ENCODE results near the gene NRXN3.

Gene NRXN3

GRCh38 chr14:78790271-78790670 is 620.1 kb downstream of the NRXN3 start:
- DNase-seq (ENCODE audit: low read depth in 2 of 2, low spot score in 1 of 2): no peak

- no peak for DNase-seq (ENCODE audit: low read depth in 2 of 2, low spot score in 1 of 2)
Measured at GRCh38 chr14:78798757-78799156, 628.6 kb downstream of the NRXN3 start.

GRCh38 chr14:78805570-78805969 is 635.4 kb downstream of the NRXN3 start:
- no peak for DNase-seq (ENCODE audit: low read depth in 2 of 2, low spot score in 1 of 2)

DNA sequence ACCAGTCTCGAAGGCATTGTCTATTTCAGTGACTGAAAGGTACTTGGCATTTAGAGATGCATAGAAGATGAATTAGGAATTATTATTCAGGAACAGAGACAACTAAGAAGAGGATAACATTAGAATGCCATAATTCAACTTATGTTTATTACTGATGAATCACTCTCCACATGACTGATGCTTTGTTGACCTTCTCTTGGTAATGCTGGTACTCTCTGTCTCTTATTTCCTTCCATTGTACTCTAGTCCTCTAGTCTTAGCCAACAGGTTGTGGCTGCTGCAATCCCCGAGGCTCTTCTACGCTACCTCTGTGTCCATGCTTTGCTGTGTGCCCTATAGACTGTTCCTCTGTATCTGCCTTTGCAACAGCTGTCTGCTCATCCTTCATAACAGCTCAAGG is 652.9 kb downstream of the NRXN3 start:
- DNase-seq (ENCODE audit: low read depth in 2 of 2, low spot score in 1 of 2): no peak

DNA sequence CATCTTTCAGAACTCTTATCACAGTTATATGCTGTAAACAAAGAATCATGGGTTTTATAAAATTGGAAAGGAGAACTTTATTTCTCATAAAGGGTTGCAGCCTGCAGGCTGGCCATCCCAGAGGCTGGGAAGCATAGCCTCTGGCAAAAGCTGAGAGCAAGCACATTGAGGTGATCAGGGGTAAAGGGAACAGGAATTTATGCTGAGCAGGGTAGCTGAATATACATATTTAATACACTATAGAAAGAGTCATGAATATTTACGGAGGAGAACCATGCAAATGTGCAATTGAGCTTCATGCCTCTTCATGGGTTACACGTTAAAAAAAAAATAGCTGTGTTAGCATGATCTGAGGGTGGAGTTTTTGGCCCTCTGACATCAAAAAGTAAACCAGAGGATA is 653.3 kb downstream of the NRXN3 start:
- no peak for DNase-seq (ENCODE audit: low read depth in 2 of 2, low spot score in 1 of 2)

DNA sequence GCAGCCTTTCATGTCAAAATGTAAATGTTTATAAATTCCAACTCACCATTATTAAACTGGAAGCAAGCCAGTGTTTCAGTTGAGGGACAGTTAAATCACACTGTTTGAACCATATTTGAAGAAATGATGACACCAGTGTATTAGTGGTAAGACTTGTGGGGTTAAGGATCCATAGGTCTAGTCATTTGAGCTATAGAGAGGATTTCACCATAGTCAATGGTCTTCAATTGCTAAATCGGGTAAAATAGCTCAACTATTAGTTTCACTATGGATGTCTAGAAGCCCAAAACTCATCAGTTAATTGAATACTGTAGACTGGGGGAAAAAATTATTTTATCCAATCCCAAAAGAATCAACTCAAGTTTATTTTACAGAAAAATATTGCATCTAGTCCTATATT is 659.1 kb downstream of the NRXN3 start:
- DNase-seq (ENCODE audit: low read depth in 2 of 2, low spot score in 1 of 2): no peak

DNA sequence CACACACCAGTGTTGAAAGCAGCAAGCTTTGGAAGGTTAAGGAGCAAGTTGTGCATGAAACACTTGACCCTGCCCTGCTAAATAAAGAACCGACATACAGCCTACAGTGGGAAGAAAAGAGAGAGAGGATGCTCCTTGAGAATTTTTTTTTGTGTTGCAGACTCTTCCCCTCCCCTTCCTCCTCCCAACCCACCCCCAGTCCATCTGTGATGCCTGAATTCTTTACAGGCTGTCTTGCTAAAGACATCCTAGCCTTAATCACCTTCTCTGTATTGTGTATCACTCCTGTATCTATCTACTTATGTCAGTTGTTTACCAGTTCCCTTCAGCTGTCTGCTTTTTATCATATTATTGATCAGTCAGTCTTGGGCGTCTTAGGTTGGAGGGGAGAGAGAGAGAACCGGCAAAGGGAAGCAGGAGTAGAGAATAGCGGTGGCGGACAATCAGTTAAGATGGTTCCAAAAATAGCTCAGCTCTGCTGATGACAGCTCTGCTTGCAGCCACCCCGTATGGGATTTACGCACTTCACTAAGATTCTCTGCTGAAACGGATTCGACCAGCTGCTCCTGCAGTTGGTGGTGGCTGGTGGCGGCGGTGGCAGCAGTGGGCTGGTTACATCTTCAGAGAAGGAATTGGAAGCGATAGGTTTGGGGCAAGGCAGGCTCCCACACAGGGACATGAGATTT is 664.7 kb downstream of the NRXN3 start:
- no peak for DNase-seq (ENCODE audit: low read depth in 2 of 2, low spot score in 1 of 2)

DNA sequence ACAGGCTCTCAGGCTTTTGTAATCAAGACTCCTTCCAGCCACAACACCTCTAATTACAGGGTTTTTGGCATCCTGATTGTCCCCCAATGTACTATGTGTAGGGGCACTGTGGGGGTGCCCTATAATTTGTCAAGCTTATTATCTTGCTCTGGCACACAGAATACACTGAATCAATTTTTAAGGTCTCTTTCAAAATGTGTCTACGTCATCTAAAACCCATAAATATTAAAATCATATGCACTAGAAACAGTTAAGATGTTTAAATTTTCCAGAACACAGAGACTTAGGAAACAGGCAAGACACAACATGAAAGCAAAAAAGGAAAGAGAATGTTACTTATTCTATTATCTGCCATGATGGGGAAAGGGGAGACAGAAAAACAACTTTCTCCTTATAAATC is 665.7 kb downstream of the NRXN3 start:
- no peak for DNase-seq (ENCODE audit: low read depth in 2 of 2, low spot score in 1 of 2)

DNA sequence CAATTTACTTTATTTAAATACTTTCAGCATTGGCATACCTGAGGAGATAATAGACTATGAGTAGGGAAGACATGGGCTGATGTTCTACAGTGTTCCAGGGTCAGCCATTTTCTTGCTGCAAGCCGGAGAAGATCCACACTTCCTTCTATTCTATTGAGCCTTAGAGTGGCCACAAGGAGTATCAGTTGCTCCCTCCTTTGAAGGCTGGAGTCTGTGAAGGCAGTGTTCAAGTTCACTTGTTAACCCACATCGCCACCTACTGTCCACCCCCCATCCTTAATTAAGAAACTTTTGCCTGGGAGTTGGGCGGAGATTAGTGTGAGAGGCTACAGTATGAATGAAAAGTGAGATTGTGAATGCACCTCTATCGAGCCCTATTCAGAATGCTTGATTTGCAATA is 666.6 kb downstream of the NRXN3 start:
- DNase-seq (ENCODE audit: low read depth in 2 of 2, low spot score in 1 of 2): no peak

DNA sequence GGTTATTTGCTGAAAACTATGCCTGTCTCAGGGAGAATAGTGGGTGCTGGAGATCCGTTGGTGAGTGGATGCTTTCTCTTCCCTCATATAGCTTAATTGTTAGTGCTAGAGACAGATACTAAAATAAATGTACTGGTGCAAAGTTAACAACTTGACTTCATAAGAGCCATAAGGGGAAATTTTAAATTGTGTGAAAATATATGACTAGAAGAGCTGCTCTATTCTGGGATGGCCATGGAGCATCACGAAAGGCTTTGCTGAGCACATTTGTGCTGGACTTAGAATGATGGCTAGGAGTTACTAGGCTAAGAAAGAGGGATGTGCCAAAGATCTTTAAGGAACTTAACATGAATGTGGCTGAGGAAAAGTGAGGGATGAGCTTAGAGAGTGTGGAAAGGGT is 668.8 kb downstream of the NRXN3 start:
- DNase-seq (ENCODE audit: low read depth in 2 of 2, low spot score in 1 of 2): no peak

DNA sequence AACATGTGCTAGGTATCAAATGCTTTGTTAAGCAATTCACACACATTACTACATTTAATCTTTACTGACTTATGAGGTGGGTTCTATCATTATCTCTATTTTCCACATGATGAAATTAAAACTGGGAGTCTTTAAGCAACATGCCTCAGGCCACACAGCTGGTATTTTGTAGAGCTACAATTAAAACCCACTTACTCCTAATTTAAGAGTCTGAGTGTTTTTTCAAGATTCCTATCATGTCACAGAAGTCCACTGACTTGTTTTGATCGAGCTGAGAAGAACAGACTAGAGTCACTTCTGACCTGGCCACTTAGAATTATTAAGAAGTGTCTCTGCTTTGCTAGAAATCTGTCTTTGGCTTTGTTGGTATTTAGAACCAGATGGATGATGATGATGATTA is 670.7 kb downstream of the NRXN3 start:
- no peak for DNase-seq (ENCODE audit: low read depth in 2 of 2, low spot score in 1 of 2)

GRCh38 chr14:78847801-78848200 is 677.6 kb downstream of the NRXN3 start:
- DNase-seq (ENCODE audit: low read depth in 2 of 2, low spot score in 1 of 2): no peak

DNA sequence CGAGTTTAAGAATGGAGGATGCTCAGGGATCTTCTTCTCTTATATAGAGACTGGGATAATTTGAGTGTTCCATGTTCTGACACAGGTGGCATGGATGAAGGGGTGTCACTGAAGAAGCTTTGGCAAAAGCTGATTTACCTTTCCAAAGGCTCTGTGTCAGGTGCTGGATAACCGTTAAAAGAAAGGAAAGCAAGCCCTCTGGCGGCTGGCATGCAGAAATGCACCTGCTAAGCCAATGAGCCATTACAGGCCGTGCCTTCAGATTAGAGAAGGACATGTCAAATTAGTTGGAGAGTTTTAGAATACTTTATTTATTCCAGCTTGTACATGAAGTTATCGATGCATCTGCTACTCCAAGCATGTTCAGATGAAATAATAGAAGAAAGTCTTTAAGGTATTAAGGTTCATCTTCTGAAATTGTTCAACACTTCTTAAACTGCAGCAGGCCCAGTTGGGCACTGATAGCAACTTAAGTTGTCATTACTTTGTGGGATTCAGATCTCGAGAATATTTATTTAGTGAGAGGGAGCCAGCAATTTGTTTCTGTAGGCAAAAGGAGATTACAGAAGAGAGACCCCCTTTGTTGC is 678.2 kb downstream of the NRXN3 start:
- no peak for DNase-seq (ENCODE audit: low read depth in 2 of 2, low spot score in 1 of 2)

DNA sequence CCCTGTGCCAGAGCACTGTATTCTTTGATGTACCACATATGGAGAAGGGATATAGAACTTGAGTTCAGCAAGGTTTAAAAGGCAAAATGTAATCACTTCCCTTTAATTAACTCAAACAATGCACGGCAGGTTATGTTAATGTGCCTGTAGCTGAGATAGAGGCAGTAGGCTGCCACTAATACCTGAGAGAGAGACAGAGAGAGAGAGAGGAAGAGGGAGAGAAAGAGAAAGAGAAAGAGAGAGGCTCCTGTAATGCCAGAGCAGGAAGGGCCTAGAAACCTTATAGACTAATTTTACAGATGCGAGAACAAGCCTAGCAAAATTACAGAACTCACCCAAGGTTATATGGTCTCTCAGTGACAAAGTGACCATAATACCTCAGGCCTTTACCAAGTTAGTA is 679.8 kb downstream of the NRXN3 start:
- DNase-seq (ENCODE audit: low read depth in 2 of 2, low spot score in 1 of 2): no peak

GRCh38 chr14:78851189-78851588 is 681.0 kb downstream of the NRXN3 start:
- DNase-seq (ENCODE audit: low read depth in 2 of 2, low spot score in 1 of 2): no peak

DNA sequence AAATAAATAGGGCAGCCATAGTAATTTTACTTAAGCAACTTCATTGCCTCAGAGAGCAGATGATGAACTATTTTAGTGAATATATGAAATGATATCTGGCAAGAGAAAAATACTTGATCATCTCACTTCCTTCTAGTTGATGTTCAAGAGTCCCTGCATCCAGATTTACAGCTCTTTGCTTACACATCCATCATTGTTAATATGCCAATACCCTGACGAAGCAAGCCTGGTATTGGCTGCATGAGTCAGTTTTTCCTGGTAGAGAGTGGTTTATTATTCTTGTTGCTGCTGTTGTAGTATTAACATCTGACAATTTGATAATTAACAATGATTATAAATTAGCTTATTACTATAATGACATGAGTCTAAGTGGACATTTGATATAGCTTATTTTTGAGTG is 681.9 kb downstream of the NRXN3 start:
- no peak for DNase-seq (ENCODE audit: low read depth in 2 of 2, low spot score in 1 of 2)

- DNase-seq (ENCODE audit: low read depth in 2 of 2, low spot score in 1 of 2): no peak
Measured at GRCh38 chr14:78857974-78858373, 687.8 kb downstream of the NRXN3 start.

DNA sequence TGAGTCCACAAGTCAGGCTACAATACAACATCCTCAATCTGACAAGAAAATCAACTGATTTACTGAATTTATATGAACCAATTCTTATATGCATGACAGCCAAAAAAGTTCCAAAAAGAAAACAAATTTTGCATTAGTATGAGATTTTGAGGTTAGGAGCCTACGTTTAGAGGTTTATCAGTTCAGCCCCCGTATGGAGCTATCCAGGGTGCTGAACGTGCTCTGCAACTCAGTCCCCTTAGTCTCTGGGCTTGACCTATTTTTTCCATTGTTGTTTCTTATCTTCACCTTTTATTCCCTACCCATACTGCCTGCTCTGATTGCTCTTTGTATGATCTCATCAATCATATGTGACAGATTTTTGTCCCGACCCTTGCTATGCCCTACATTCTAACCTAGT is 693.0 kb downstream of the NRXN3 start:
- no peak for DNase-seq (ENCODE audit: low read depth in 2 of 2, low spot score in 1 of 2)

GRCh38 chr14:78872837-78873236 is 702.7 kb downstream of the NRXN3 start:
- no peak for DNase-seq (ENCODE audit: low read depth in 2 of 2, low spot score in 1 of 2)

- DNase-seq (ENCODE audit: low read depth in 2 of 2, low spot score in 1 of 2): no peak
Measured at GRCh38 chr14:78873581-78873980, 703.4 kb downstream of the NRXN3 start.

GRCh38 chr14:78875049-78875448 is 704.9 kb downstream of the NRXN3 start:
- DNase-seq (ENCODE audit: low read depth in 2 of 2, low spot score in 1 of 2): no peak

GRCh38 chr14:78885884-78886283 is 715.7 kb downstream of the NRXN3 start:
- no peak for DNase-seq (ENCODE audit: low read depth in 2 of 2, low spot score in 1 of 2)

DNA sequence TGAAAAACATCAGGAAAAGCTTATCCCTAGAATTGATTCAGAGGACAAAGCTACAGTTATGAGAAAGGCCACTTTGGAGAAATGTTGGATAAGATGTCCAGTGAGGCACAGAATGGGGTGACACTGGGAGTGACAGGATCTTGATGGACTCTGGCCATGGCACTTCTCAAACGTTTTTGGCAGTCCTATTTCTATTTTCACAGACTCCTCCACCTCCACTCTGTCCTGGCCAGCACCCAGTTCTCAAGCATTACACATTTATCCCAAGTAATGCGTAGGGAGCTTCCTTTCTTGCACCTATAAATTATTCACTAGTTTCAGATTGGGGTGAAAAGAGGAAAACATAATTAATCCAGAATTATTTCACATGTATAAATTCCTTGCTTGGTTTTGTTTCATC is 727.3 kb downstream of the NRXN3 start:
- DNase-seq (ENCODE audit: low read depth in 2 of 2, low spot score in 1 of 2): no peak

Data from stimulated activated CD8-positive, alpha-beta memory T cell treated with anti-CD3 and anti-CD28 coated beads, Interleukin-4, amount 100 ng/mL, for 1 hour (primary cell).